GM21515 (cell line): ENCODE results near the gene DCAF8.

Experiments
- ATAC-seq: cut with Tn5 transposase; IDR thresholded peaks from one replicate; pipeline ENCODE4 v1.9.1; 2021; ENCODE audit not compliant: unreplicated experiment

Gene DCAF8

DNA sequence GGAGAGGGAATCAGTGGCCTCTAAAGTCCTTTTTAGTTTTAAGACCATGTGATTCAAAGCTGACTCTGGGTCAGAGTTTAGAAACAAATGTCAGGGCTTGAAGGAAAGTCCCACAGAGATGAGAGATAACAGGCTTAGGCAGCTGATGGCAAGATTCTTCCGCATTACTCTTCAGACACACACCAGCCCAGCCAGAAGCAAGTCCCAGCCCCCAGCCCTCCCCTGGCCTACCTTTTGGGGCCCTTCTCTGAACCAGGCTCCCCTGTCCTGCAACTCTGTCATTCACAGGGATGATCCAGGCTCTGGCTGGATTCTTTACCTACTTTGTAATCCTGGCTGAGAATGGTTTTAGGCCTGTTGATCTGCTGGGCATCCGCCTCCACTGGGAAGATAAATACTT, 85.1 kb downstream of the DCAF8 start:
- no peak for ATAC-seq

DNA sequence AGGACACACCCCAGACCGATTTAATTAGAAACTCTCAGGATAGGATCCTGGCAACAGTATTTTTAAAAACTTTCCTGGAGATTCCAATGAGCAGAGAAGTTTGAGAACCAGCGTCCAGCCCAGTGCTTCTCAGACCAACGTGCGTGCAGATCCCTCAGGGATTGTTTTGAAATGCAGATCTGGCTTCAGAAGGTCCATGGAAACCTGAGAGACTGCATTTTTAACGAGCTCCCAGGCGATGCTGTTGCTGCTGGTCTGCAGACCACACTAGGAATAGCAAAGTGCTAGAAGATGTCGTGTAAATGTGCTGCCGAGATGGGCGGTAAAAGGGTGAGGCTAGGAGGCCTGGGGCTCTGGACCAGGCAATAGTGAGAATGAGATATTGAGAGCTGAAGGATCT, 90.4 kb downstream of the DCAF8 start:
- no peak for ATAC-seq

DNA sequence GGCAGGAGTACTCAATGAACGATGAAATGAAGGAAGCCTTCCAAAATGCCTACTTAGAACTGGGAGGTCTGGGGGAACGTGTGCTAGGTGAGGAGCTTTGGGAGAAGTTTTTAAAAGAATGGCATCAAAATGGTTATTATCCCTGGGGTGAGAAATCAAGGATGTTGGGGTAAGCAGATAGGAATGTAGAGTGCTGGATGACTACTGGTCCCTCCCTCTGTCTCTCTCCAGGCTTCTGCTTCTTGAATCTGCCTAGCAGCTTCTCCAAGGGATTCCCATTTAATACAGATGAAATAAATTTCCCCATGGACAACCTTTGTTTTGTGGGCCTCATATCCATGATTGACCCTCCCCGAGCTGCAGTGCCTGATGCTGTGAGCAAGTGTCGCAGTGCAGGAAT, 91.0 kb downstream of the DCAF8 start:
- no peak for ATAC-seq

DNA sequence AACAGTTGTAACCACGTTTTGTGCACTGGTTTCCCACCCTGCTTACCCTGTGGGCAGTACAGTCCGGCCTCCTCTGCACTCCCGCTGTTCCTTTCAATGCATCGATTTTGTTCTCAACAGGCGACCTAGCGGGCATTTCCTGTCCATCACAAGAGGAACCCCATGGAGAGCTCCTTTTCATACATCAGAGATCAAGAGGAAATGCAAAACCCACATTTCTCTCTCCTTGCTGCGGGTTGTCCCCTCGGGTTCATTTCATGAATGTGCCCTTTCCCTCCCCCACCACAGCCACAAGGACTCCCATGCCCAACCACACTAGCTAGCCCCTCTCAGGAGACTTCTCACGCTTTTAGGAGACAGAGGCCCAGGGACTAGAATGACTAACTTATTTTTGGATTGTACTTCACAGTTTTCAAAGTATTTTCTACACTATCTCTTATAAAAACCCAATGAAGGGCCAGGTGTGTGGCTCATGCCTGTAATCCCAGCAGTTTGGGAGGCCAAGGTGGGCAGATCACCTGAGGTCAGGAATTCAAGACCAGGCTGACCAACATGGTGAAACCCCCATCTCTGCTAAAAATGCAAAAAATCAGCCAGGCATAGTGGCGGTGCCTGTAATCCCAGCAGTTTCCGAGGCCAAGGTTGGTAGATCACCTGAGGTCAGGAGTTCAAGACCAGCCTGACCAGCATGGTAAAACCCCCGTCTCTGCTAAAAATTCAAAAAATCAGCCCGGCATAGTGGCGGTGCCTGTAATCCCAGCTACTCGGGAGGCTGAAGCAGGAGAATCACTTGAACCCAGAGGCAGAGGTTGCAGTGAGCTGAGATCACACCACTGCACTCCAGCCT, 92.6 kb downstream of the DCAF8 start:
- ATAC-seq = no peak

DNA sequence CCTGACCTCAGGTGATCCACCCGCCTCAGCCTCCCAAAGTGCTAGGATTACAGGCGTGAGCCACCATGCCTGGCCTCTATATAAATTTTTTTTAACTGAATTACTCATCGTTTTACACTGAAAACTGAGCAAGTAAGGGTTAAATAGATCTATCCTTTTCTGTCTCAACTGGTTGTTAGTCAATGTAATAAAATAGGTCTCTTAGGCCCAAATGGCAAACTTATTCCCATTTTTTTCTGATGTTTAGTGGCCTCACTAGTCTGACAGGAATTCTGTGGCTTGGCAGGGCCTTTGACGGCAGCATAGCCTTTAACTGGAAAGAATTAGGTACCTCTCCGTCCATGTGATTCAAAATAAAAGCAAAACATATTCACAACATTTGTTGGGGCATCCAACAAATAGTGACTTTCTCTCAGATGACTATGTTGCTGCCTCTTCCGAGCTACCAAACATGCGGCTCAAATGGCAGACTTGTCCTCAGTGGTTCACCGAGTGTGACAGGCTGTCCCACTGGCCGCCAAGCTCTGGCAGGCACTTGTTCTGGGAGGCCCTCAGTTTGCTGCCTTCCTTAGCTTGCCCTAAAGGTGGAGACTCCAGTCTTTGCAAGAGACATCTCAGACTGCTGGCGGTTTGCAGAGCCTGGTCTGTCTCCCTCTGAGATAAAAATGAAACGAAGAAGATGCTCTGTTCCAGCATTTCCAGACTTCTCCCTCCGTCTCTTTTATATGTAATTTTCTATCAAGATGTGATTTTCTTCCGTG, 93.6 kb downstream of the DCAF8 start:
- ATAC-seq = no peak

DNA sequence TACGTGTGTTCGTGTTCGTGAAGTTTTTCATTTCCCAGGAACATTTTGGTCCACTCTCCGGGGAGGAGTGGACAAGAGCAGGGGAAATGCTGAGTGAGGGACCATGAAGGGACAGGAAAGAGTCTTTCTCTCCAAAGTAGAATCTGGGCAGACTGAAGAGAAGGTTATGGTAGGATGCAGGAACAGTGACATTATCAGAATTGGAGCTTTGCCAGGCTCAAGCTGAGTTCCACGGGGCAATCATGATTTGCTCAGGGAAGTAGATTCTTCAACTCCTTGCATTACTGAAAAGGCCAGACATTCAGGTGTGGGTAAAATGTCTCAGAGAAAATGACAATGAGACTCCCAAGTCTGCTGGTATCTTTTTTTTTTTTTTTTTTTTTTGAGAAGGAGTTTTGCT, 94.3 kb downstream of the DCAF8 start:
- no peak for ATAC-seq

DNA sequence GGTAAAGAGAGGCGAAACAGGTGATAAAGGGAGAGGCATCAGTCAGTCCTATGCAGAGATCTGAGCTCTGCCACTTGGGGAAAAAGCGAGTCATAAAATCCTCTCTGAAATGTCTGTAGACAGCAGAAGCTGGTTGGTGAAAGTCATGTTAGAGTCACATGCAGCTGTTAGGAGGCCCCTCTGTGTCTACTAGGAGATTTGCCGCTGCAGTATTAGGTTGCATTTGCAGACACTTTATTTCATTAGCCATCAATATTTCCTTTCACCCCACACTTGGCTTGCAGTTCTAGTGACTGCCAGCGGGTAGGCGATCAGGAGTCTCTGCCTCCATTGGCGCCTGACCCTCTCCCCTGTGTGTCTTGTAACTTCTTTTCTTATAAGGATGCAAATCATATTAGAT, 94.8 kb downstream of the DCAF8 start:
- no peak for ATAC-seq

DNA sequence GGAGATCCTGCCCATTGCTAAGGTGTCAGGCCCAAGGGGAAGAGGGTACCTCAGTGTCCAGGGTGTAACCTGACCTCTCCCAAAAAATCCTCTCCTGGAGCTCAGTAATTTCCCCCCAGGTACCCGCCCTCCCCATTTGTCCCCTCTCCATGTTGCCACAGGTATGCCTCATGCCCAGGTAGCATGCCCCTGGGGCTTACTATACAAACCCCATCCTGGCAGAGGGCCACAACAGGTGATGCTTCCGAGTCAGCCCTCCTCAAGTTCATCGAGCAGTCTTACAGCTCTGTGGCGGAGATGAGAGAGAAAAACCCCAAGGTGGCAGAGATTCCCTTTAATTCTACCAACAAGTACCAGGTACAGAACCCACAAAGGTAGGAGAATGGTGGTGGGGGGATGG, 95.3 kb downstream of the DCAF8 start:
- no peak for ATAC-seq

DNA sequence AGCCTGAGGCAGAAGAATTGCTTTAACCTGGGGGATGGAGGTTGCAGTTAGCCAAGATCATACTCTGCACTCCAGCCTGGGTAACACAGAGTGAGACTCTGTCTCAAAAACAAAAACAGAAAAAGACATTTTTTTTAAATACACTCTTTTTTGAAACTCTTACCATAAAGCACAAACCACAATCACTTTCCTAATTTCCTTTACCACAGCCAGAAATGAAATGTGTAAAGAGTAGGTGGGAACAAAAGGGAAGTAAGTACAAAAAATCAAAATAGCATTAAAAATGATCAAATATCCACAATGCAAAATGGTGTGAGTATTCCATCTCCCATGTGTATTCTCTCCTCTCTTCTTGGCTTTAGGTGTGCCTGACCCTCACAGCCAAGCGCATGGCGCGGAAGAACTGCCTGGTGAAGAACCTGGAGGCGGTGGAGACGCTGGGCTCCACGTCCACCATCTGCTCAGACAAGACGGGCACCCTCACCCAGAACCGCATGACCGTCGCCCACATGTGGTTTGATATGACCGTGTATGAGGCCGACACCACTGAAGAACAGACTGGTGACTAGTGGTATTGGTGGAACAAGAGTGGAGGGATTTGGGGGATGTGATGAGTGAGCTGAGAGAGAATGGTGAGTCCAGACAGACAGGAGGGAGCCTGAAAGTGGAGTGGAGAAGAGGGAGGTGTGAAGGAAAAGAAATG, 96.0 kb downstream of the DCAF8 start:
- no peak for ATAC-seq
